GM23338 (cell line): ENCODE data around the gene SH3RF3. TPM values are rescaled to one million over a fixed set of nuclear protein-coding genes. Genes with fewer than 3 reads are reported as not detected.
A peak's percentile ranks its signal among the peaks of the same experiment; 100 is the strongest.

Experiments used
- ATAC-seq: fragments of 200-7000 bp; cut with Tn5 transposase; 3 replicates; pipeline ENCODE4 v1.9.1; 2020
- DNase-seq: peaks from one replicate; pipeline ENCODE4 v3.0.0-alpha.2; 2015; ENCODE audit warnings: low spot score
- H2AFZ ChIP-seq: fragments of 200-600 bp; sonication (generic); 2 replicates; pipeline ENCODE4 v1.8.0; 2016; ENCODE audit warnings: antibody characterized with exemption, mild to moderate bottlenecking, moderate library complexity
- H3F3A ChIP-seq: fragments of 200-600 bp; sonication (generic); replicated peaks from 2 replicates; pipeline ENCODE4 v1.8.0; 2017; ENCODE audit warnings: antibody characterized with exemption, mixed run types, low read depth
- H3K27ac ChIP-seq: fragments of 200-600 bp; sonication (generic); 2 replicates; pipeline ENCODE4 v1.6.1; 2016; ENCODE audit warnings: low read depth
- H3K27me3 ChIP-seq: fragments of 200-600 bp; sonication (generic); 2 replicates; pipeline ENCODE4 v1.8.0; 2016; ENCODE audit warnings: mild to moderate bottlenecking, mixed run types, moderate library complexity; ENCODE audit not compliant: insufficient read depth
- H3K36me3 ChIP-seq: fragments of 200-600 bp; sonication (generic); 2 replicates; pipeline ENCODE4 v1.8.0; 2016; ENCODE audit warnings: mild to moderate bottlenecking; ENCODE audit not compliant: insufficient read depth
- H3K4me1 ChIP-seq: fragments of 200-600 bp; sonication (generic); 2 replicates; pipeline ENCODE4 v1.8.0; 2016; ENCODE audit warnings: mild to moderate bottlenecking, moderate library complexity; ENCODE audit not compliant: insufficient read depth
- H3K4me2 ChIP-seq: fragments of 200-600 bp; sonication (generic); 2 replicates; pipeline ENCODE4 v1.7.1; 2017; ENCODE audit warnings: mixed run types
- H3K4me3 ChIP-seq: fragments of 200-600 bp; sonication (generic); 2 replicates; pipeline ENCODE4 v1.6.1; 2016; ENCODE audit warnings: mixed run types
- H3K79me2 ChIP-seq: fragments of 200-600 bp; sonication (generic); replicated peaks from 2 replicates; pipeline ENCODE4 v1.8.0; 2017; ENCODE audit warnings: mild to moderate bottlenecking; ENCODE audit not compliant: insufficient read depth
- H3K9me2 ChIP-seq: fragments of 200-600 bp; sonication (generic); 2 replicates; pipeline ENCODE4 v1.8.0; 2017; ENCODE audit not compliant: insufficient read depth
- H4K20me1 ChIP-seq: fragments of 200-600 bp; sonication (generic); replicated peaks from 2 replicates; pipeline ENCODE4 v1.8.0; 2017; ENCODE audit warnings: mild to moderate bottlenecking; ENCODE audit not compliant: insufficient read depth
- H3K27ac Mint-ChIP-seq: 2 replicates; pipeline ENCODE4 v1.8.0; 2020; ENCODE audit warnings: inconsistent platforms, mild to moderate bottlenecking, moderate library complexity, mixed read lengths
- H3K27me3 Mint-ChIP-seq: 3 replicates; pipeline ENCODE4 v1.8.0; 2022; ENCODE audit warnings: low read depth, mild to moderate bottlenecking, moderate library complexity, mixed read lengths, inconsistent platforms; ENCODE audit not compliant: insufficient read depth, poor library complexity
- H3K36me3 Mint-ChIP-seq: 3 replicates; pipeline ENCODE4 v1.8.0; 2021; ENCODE audit warnings: low read depth, mild to moderate bottlenecking, inconsistent platforms, moderate library complexity, mixed read lengths
- H3K4me1 Mint-ChIP-seq: 3 replicates; pipeline ENCODE4 v1.8.0; 2020; ENCODE audit warnings: mild to moderate bottlenecking, inconsistent platforms, mixed read lengths
- H3K4me3 Mint-ChIP-seq: 3 replicates; pipeline ENCODE4 v1.8.0; 2021; ENCODE audit warnings: moderate library complexity, mild to moderate bottlenecking, inconsistent platforms, mixed read lengths
- H3K9me3 Mint-ChIP-seq: 3 replicates; pipeline ENCODE4 v1.8.0; 2020; ENCODE audit warnings: moderate library complexity, mild to moderate bottlenecking, inconsistent platforms, mixed read lengths
- CREB1 ChIP-seq: fragments of 250-450 bp; sonication (Bioruptor Pico); IDR thresholded peaks from 2 replicates; pipeline ENCODE4 v1.5.0; 2020; ENCODE audit warnings: low read depth, mild to moderate bottlenecking, moderate library complexity
- CTCF ChIP-seq, 2 experiments: fragments of 200-600 bp in 1 of 2; sonication (generic) in 1 of 2; conservative IDR thresholded peaks; 2 replicates each; pipeline versions ENCODE4 v1.5.1 to v1.6.1; 2016 to 2017; ENCODE audit warnings: antibody characterized with exemption in 2 of 2, low read depth in 2 of 2, mild to moderate bottlenecking in 2 of 2, moderate library complexity in 1 of 2
- ETS1 ChIP-seq: IDR thresholded peaks from 2 replicates; pipeline ENCODE4 v1.6.1; 2016; ENCODE audit warnings: antibody characterized with exemption
- EZH2 ChIP-seq: fragments of 200-600 bp; sonication (generic); IDR thresholded peaks from one replicate; pipeline ENCODE4 v1.8.0; 2017; ENCODE audit warnings: antibody characterized with exemption, mild to moderate bottlenecking, low read depth; ENCODE audit not compliant: unreplicated experiment
- EZH2phosphoT487 ChIP-seq: fragments of 200-600 bp; sonication (generic); IDR thresholded peaks from one replicate; pipeline ENCODE4 v1.8.1; 2018; ENCODE audit warnings: antibody characterized with exemption; ENCODE audit not compliant: unreplicated experiment
- JUNB ChIP-seq: IDR thresholded peaks from one replicate; pipeline ENCODE4 v1.6.1; 2016; ENCODE audit warnings: antibody characterized with exemption; ENCODE audit not compliant: unreplicated experiment
- NANOG ChIP-seq: IDR thresholded peaks from 2 replicates; pipeline ENCODE4 v1.6.1; 2016; ENCODE audit warnings: antibody characterized with exemption, borderline replicate concordance
- POLR2AphosphoS5 ChIP-seq: IDR thresholded peaks from 2 replicates; pipeline ENCODE4 v1.6.1; 2016; ENCODE audit warnings: antibody characterized with exemption, low read depth
- REST ChIP-seq: IDR thresholded peaks from one replicate; pipeline ENCODE4 v1.6.1; 2018; ENCODE audit warnings: antibody characterized with exemption; ENCODE audit not compliant: unreplicated experiment
- STAT1 ChIP-seq: IDR thresholded peaks from one replicate; pipeline ENCODE4 v1.6.1; 2016; ENCODE audit warnings: antibody characterized with exemption; ENCODE audit not compliant: unreplicated experiment
- ZNF114 ChIP-seq: fragments of 250-450 bp; sonication (Bioruptor Pico); IDR thresholded peaks from 2 replicates; pipeline ENCODE4 v1.5.0; 2020; ENCODE audit warnings: mild to moderate bottlenecking, moderate library complexity
- ZNF331 ChIP-seq: fragments of 250-450 bp; sonication (Bioruptor Pico); IDR thresholded peaks from 2 replicates; pipeline ENCODE4 v1.5.0; 2020; ENCODE audit warnings: low read depth, mild to moderate bottlenecking, moderate library complexity
- ZNF462 ChIP-seq: fragments of 250-450 bp; sonication (Bioruptor Pico); IDR thresholded peaks from 2 replicates; pipeline ENCODE4 v1.5.0; 2020; ENCODE audit warnings: mild to moderate bottlenecking, moderate library complexity
- polyA plus RNA-seq: library from polyadenylated mRNA; unstranded; fragments of >200 nt; fragmentation: Nextera tagmentation; extraction: Ambion mirVana; gene quantifications from 2 replicates; pipeline ENCODE4 v1.2.1, GENCODE V29; 2016
- total RNA-seq: library from RNA; depleted of rRNA; stranded (reverse); fragments of >200 nt; shearing (Covaris generic); gene quantifications from 2 replicates; pipeline ENCODE4 v1.2.3, GENCODE V29; 2014

The SH3RF3 gene
- total and polyA plus RNA-seq, 2 experiments from 2014 or later: 0.11 to 0.63 TPM

GRCh38 chr2:109173311-109174171 lies 44.5 kb downstream of the SH3RF3 start:
- H3K4me3 Mint-ChIP-seq: no peak overlapping the region
- H3K27me3 ChIP-seq: no peaks in the 10 kb centered on the region
- H3K4me1 Mint-ChIP-seq: peaks cover 28% of the 10 kb centered on the region
- peaks cover 1% of the 10 kb centered on the region for H3K27me3 Mint-ChIP-seq
- H3K79me2 ChIP-seq: no peaks in the 10 kb centered on the region
- H4K20me1 ChIP-seq: no peaks in the 10 kb centered on the region
- H3K4me1 ChIP-seq: peaks cover 8% of the 10 kb centered on the region
- H3F3A ChIP-seq: no peaks in the 10 kb centered on the region
- H3K4me2 ChIP-seq: no peak overlapping the region
- no peak overlapping the region for H2AFZ ChIP-seq
- TF ChIP-seq POLR2AphosphoS5: no peak
- no peak for TF ChIP-seq CREB1
- no peak for TF ChIP-seq CTCF (conservative IDR thresholded peaks at IDR 0.05; ENCODE audit: low read depth in 2 of 2)
- TF ChIP-seq EZH2phosphoT487: no peak
- no peak for TF ChIP-seq ZNF114
- TF ChIP-seq REST: no peak
- TF ChIP-seq ZNF331 (CRISPR knock-in tag): no peak
- no peak for TF ChIP-seq JUNB
- no peak for TF ChIP-seq ZNF462 (CRISPR knock-in tag)
- TF ChIP-seq EZH2: no peak
- no peak for TF ChIP-seq STAT1
- no peak for TF ChIP-seq NANOG
- no peak for TF ChIP-seq ETS1
- H3K27ac Mint-ChIP-seq: peak overlapping the region; percentile 17; the same call in 1 of the 2 replicates
- H3K9me2 ChIP-seq: no peaks in the 10 kb centered on the region
- 0 out of 3 replicates have a peak, but pooled peaks cover 4% of the 10 kb centered on the region for H3K9me3 Mint-ChIP-seq
- H3K36me3 Mint-ChIP-seq: no peaks in the 10 kb centered on the region; the same call in 2 of the 3 replicates
- DNase-seq (peak; percentile 33), ATAC-seq (peak; percentile 24; the same call in 2 of the 3 replicates)
- no peak overlapping the region for H3K4me3 ChIP-seq
- H3K36me3 ChIP-seq: no peaks in the 10 kb centered on the region
- no peak overlapping the region for H3K27ac ChIP-seq
